HepG2 (cell line): ENCODE measurements around the gene FAM174B. TPM values are rescaled to one million over a fixed set of nuclear protein-coding genes. Genes with fewer than 3 reads are reported as not detected.

Source experiments
- ATAC-seq: fragments of 200-7000 bp; cut with Tn5 transposase; 3 replicates; pipeline ENCODE4 v1.9.1; 2020; ENCODE audit warnings: mild to moderate bottlenecking, moderate library complexity
- BruUV-seq: library from RNA; stranded (reverse); fragments of 400-500 nt; replicated peaks from 2 replicates; lab custom pipeline; 2021; lab: Mats Ljungman, UMichigan
- CTCF ChIA-PET: fragments of 300-600 bp; formaldehyde crosslinking; extraction: SDS; loops from one replicate; lab custom pipeline; 2021; ENCODE audit warnings: low total read pairs, inconsistent platforms, low intra/inter-chr PET ratio; lab: Yijun Ruan, JAX
- POLR2A ChIA-PET: fragments of 350-600 bp; sonication (Branson Sonifier 250); formaldehyde crosslinking; loops from one replicate; lab custom pipeline; 2020; ENCODE audit warnings: antibody characterized with exemption, inconsistent platforms; lab: Yijun Ruan, JAX
- DNase-seq: peaks from one replicate; pipeline ENCODE4 v3.0.0-alpha.2; 2015; ENCODE audit warnings: low spot score
- FAIRE-seq: peaks from 3 replicates; lab custom pipeline; 2011; peaks lifted over from hg19 to GRCh38; lab: Jason Lieb, UNC
- H2AFZ ChIP-seq: one replicate; pipeline ENCODE4 v1.6.1; 2011; ENCODE audit warnings: low read length, inconsistent platforms
- H3K27ac ChIP-seq: fragments of 300-600 bp; 3 replicates; pipeline ENCODE4 v1.8.0; 2011; ENCODE audit warnings: mixed run types, mild to moderate bottlenecking, mixed read lengths, low read length, inconsistent platforms; ENCODE audit not compliant: insufficient read depth; ENCODE audit errors: extremely low read length
- H3K27me3 ChIP-seq, 2 experiments: fragments of 200-600 bp in 1 of 2; 2 replicates in 1 of 2; 3 replicates in 1 of 2; pipeline versions ENCODE4 v1.6.0 to v1.8.0; 2011; ENCODE audit warnings: low read length in 2 of 2, mild to moderate bottlenecking in 2 of 2, moderate library complexity in 2 of 2, inconsistent platforms in 1 of 2; ENCODE audit not compliant: insufficient read depth in 2 of 2, control insufficient read depth in 1 of 2
- H3K36me3 ChIP-seq, 2 experiments: fragments of 200-600 bp in 1 of 2; replicated peaks in 1 of 2; 2 replicates in 1 of 2; 3 replicates in 1 of 2; pipeline versions ENCODE4 v1.5.1 to v1.8.0; 2011; ENCODE audit warnings: low read length in 2 of 2, inconsistent platforms in 1 of 2; ENCODE audit not compliant: insufficient read depth in 2 of 2, control insufficient read depth in 1 of 2
- H3K4me1 ChIP-seq: 2 replicates; pipeline ENCODE4 v1.5.1; 2012; ENCODE audit warnings: low read length, inconsistent platforms; ENCODE audit not compliant: insufficient read depth
- H3K4me2 ChIP-seq: 2 replicates; pipeline ENCODE4 v1.6.0; 2011; ENCODE audit warnings: low read depth, low read length, inconsistent platforms
- H3K4me3 ChIP-seq, 3 experiments: fragments of 200-600 bp in 1 of 3; sonication (generic), shearing (Covaris generic) in 1 of 3; replicated peaks in 1 of 3; 2 replicates each; pipeline ENCODE4 v1.5.1; 2011 to 2016; ENCODE audit warnings: low read length in 3 of 3, inconsistent platforms in 2 of 3, low read depth in 2 of 3, mild to moderate bottlenecking in 2 of 3, control low read depth in 1 of 3, mixed read lengths in 1 of 3; ENCODE audit not compliant: insufficient read depth in 1 of 3
- H3K79me2 ChIP-seq: one replicate; pipeline ENCODE4 v1.6.1; 2011; ENCODE audit warnings: low read length, inconsistent platforms; ENCODE audit not compliant: insufficient read depth
- H3K9ac ChIP-seq: 2 replicates; pipeline ENCODE4 v1.6.0; 2011; ENCODE audit warnings: mild to moderate bottlenecking, low read depth, low read length, inconsistent platforms; ENCODE audit not compliant: insufficient read depth
- H3K9me3 ChIP-seq: 2 replicates; pipeline ENCODE4 v1.5.1; 2012; ENCODE audit warnings: mild to moderate bottlenecking, low read length
- H4K20me1 ChIP-seq: 2 replicates; pipeline ENCODE4 v1.6.0; 2011; ENCODE audit warnings: inconsistent platforms, mild to moderate bottlenecking, low read length, moderate library complexity; ENCODE audit not compliant: insufficient read depth
- ARHGAP35 ChIP-seq: sonication (generic); formaldehyde crosslinking; IDR thresholded peaks from 2 replicates; pipeline ENCODE4 v1.9.0; 2022; ENCODE audit warnings: mild to moderate bottlenecking, inconsistent platforms, moderate library complexity, missing genetic modification reagents, borderline replicate concordance
- HCFC1 ChIP-seq: fragments of 150-350 bp; IDR thresholded peaks from 2 replicates; pipeline ENCODE4 v1.6.1; 2014; ENCODE audit warnings: low read depth, low read length
- KDM6A ChIP-seq: IDR thresholded peaks from 2 replicates; pipeline ENCODE4 v1.6.1; 2016; ENCODE audit warnings: low read depth
- KLF13 ChIP-seq: sonication (generic); formaldehyde crosslinking; IDR thresholded peaks from 2 replicates; pipeline ENCODE4 v1.4.0; 2020; ENCODE audit warnings: mild to moderate bottlenecking, missing genetic modification reagents
- MAFK ChIP-seq, 2 experiments: IDR thresholded peaks in 1 of 2; conservative IDR thresholded peaks in 1 of 2; 2 replicates each; pipeline ENCODE4 v1.6.1; 2011; ENCODE audit warnings: improper control_type of control experiment in 2 of 2, low read length in 2 of 2
- MEIS1 ChIP-seq: sonication (generic); formaldehyde crosslinking; IDR thresholded peaks from 2 replicates; pipeline ENCODE4 v1.9.0; 2021; ENCODE audit warnings: mild to moderate bottlenecking, missing genetic modification reagents, moderate library complexity, borderline replicate concordance
- NFIB ChIP-seq: sonication (generic); formaldehyde crosslinking; IDR thresholded peaks from 2 replicates; pipeline ENCODE4 v1.9.0; 2021; ENCODE audit warnings: missing genetic modification reagents, mild to moderate bottlenecking, borderline replicate concordance
- PLRG1 ChIP-seq: fragments of 450-650 bp; conservative IDR thresholded peaks from 2 replicates; pipeline ENCODE4 v1.6.1; 2016
- RBAK ChIP-seq: sonication (generic); formaldehyde crosslinking; IDR thresholded peaks from 2 replicates; pipeline ENCODE4 v1.5.1; 2020; ENCODE audit warnings: mild to moderate bottlenecking, missing genetic modification reagents
- SMARCE1 ChIP-seq: fragments of 450-650 bp; IDR thresholded peaks from 2 replicates; pipeline ENCODE4 v1.6.1; 2017; ENCODE audit warnings: borderline replicate concordance
- ZEB1 ChIP-seq: IDR thresholded peaks from 2 replicates; pipeline ENCODE4 v1.6.1; 2012; ENCODE audit warnings: mild to moderate bottlenecking, low read depth, inconsistent platforms; ENCODE audit not compliant: insufficient replicate concordance
- ZMYM2 ChIP-seq: sonication (generic); formaldehyde crosslinking; IDR thresholded peaks from 2 replicates; pipeline ENCODE4 v1.8.0; 2022; ENCODE audit warnings: mild to moderate bottlenecking, missing genetic modification reagents
- ZNF180 ChIP-seq: sonication (generic); formaldehyde crosslinking; IDR thresholded peaks from 2 replicates; pipeline ENCODE4 v1.4.0; 2020; ENCODE audit warnings: low read depth, missing genetic modification reagents, borderline replicate concordance
- ZNF530 ChIP-seq: sonication (generic); formaldehyde crosslinking; IDR thresholded peaks from 2 replicates; pipeline ENCODE4 v1.5.0; 2020; ENCODE audit warnings: low read depth, mild to moderate bottlenecking, missing genetic modification reagents
- ZNF564 ChIP-seq: sonication (generic); formaldehyde crosslinking; IDR thresholded peaks from 2 replicates; pipeline ENCODE4 v1.8.1; 2023; ENCODE audit warnings: mild to moderate bottlenecking, missing genetic modification reagents
- ZNF619 ChIP-seq: sonication (generic); formaldehyde crosslinking; IDR thresholded peaks from 2 replicates; pipeline ENCODE4 v1.4.0; 2020; ENCODE audit warnings: mild to moderate bottlenecking, missing genetic modification reagents
- ZNF713 ChIP-seq: sonication (generic); formaldehyde crosslinking; IDR thresholded peaks from 2 replicates; pipeline ENCODE4 v1.4.0; 2020; ENCODE audit warnings: mild to moderate bottlenecking, missing genetic modification reagents
- ZNF781 ChIP-seq: sonication (generic); formaldehyde crosslinking; IDR thresholded peaks from 2 replicates; pipeline ENCODE4 v1.5.1; 2020; ENCODE audit warnings: borderline replicate concordance, mild to moderate bottlenecking, missing genetic modification reagents; ENCODE audit errors: not compliant biosample characterization
- ZNF879 ChIP-seq: sonication (generic); formaldehyde crosslinking; IDR thresholded peaks from 2 replicates; pipeline ENCODE4 v1.8.1; 2023; ENCODE audit warnings: missing genetic modification reagents
- ZSCAN22 ChIP-seq: sonication (generic); formaldehyde crosslinking; IDR thresholded peaks from 2 replicates; pipeline ENCODE4 v1.4.0; 2020; ENCODE audit warnings: mild to moderate bottlenecking, missing genetic modification reagents
- WGBS: methylation state at CpG from one replicate; pipeline ENCODE4 v1.1.6; 2017; ENCODE audit warnings: low lambda C conversion rate; 5-methylcytosine and 5-hydroxymethylcytosine counted together
- in situ Hi-C: cut with HindIII; loops from 2 replicates; pipeline ENCODE4 v1.10.0; 2017; ENCODE audit warnings: low pct_unique_long_range_greater_than_20kb; ENCODE audit not compliant: extremely low pct_ligation_motif_present
- intact Hi-C: fragments of 100-400 bp; cut with micrococcal nuclease; formaldehyde crosslinking; loops from one replicate; pipeline ENCODE4 v1.10.0; 2022; ENCODE audit not compliant: unreplicated experiment
- polyA plus RNA-seq, 8 experiments: library from polyadenylated mRNA; depleted of rRNA in 3 of 8; stranded (reverse) in 7 of 8; unstranded in 1 of 8; fragments of >200 nt; fragmentation: Illumina TruSeq in 4 of 8; extraction: Trizol in 4 of 8; gene quantifications; 2 replicates each; pipeline versions ENCODE4 v1.2.1 to v1.2.3, GENCODE V29; 2011 to 2016; ENCODE audit warnings: low read depth in 4 of 8, missing spikeins in 1 of 8, mixed read lengths in 1 of 8; ENCODE audit not compliant: insufficient read depth in 1 of 8
- total RNA-seq, 5 experiments: library from RNA; depleted of rRNA; stranded (reverse); fragments of >200 nt; fragmentation: Illumina TruSeq; extraction: Trizol; gene quantifications; 2 replicates each; pipeline ENCODE4 v1.2.3, GENCODE V29; 2016; ENCODE audit warnings: low read depth in 1 of 5

The FAM174B gene
- total and polyA plus RNA-seq, 2 of the 13 experiments (the other 11 are each of a cell fraction or from before 2014, with no cell fraction given), result 0.90 to 2.1 TPM

DNA sequence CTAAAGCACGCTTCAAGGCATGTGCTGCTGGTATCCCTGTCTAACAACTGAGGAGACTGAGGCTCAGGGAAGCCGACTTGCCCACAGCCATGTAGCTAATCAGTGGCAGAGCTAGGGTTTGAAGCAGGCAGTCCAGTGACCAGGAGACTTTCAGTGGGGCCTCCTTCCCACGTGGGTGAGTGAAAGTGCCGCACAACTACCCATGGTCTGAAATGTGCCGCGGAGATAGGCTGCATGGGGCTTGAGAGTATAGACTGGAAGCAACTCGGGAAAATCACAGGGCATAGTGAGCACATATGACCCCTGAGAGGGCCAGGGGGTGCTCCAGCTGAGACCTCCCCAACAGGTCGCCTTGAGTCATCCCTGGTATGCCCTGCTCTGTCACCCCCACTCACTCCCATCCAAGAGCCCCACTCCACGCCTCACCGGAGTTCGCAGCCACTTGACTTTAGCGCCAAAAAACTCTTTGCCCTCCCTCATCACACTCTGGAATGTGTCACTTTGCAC is 19.1 kb downstream of the FAM174B start:
- no peaks in the 10 kb centered on the region for H4K20me1 ChIP-seq
- CTCF ChIA-PET, result no interaction called here
- POLR2A ChIA-PET, result no interaction called here
- H3K79me2 ChIP-seq, result no peaks in the 10 kb centered on the region
- no peak overlapping the region for H2AFZ ChIP-seq
- ATAC-seq (no peak), FAIRE-seq (no peak), DNase-seq (no peak)
- TF ChIP-seq ZNF879, result no peak
- no peak for TF ChIP-seq HCFC1
- no peak for TF ChIP-seq MEIS1 (CRISPR knock-in tag)
- no peak for TF ChIP-seq SMARCE1
- TF ChIP-seq ZNF713 (CRISPR knock-in tag), result no peak
- TF ChIP-seq RBAK (CRISPR knock-in tag), result no peak
- TF ChIP-seq ZEB1, result no peak
- TF ChIP-seq KLF13, result no peak
- no peak for TF ChIP-seq ZNF619
- no peak for TF ChIP-seq ZNF530
- TF ChIP-seq PLRG1, result no peak
- TF ChIP-seq MAFK (conservative IDR thresholded peaks at IDR 0.05 in 1 of 2, IDR thresholded peaks at IDR 0.05 in 1 of 2; ENCODE audit: low read length in 2 of 2), result no peak
- no peak for TF ChIP-seq KDM6A (CRISPR knock-in tag)
- no peak for TF ChIP-seq ZNF564
- TF ChIP-seq ZNF781 (CRISPR knock-in tag), result no peak
- TF ChIP-seq ZNF180 (CRISPR knock-in tag), result no peak
- TF ChIP-seq NFIB (CRISPR knock-in tag), result no peak
- TF ChIP-seq ZSCAN22, result no peak
- no peak for TF ChIP-seq ZMYM2 (CRISPR knock-in tag)
- no peak for TF ChIP-seq ARHGAP35 (CRISPR knock-in tag)
- 82% methylated on average over 11 of the region's 12 CpGs for WGBS
- in situ Hi-C loops (no loop called here), intact Hi-C loops (no loop called here)
- no peak overlapping the region for H3K4me2 ChIP-seq
- H3K4me1 ChIP-seq, result peaks cover 20% of the 10 kb centered on the region
- BruUV-seq, result no TSS peak
- H3K27me3 ChIP-seq, result no peaks in the 10 kb centered on the region; a peak in 1 of 5 replicates
- no peaks in the 10 kb centered on the region for H3K36me3 ChIP-seq
- no peaks in the 10 kb centered on the region for H3K9me3 ChIP-seq
- H3K4me3 ChIP-seq, result no peak overlapping the region
- no peak overlapping the region for H3K27ac ChIP-seq
- no peak overlapping the region for H3K9ac ChIP-seq
